Subcutaneous adipose tissue (tissue), 4 donors: ENCODE results near the gene WWOX. TPM values are rescaled to one million over a fixed set of nuclear protein-coding genes. Genes with fewer than 3 reads are reported as not detected.

Experiments
- total RNA-seq, 4 donors: library from RNA; depleted of rRNA; stranded (reverse); fragments of >200 nt; gene quantifications; one replicate each; pipeline ENCODE4 v1.1.0, GENCODE V29; 2016
- TF ChIP-seq, protein P1 (sequence below): fragments of 450-650 bp; IDR thresholded peaks from one replicate; pipeline ENCODE4 v1.5.1; 2016; ENCODE audit warnings: low read depth, mild to moderate bottlenecking, control low read depth, antibody characterized with exemption, moderate library complexity

Gene WWOX
- total RNA-seq, 4 donors from 2014 or later: 31.4 to 67.8 (median 46.0) TPM

DNA sequence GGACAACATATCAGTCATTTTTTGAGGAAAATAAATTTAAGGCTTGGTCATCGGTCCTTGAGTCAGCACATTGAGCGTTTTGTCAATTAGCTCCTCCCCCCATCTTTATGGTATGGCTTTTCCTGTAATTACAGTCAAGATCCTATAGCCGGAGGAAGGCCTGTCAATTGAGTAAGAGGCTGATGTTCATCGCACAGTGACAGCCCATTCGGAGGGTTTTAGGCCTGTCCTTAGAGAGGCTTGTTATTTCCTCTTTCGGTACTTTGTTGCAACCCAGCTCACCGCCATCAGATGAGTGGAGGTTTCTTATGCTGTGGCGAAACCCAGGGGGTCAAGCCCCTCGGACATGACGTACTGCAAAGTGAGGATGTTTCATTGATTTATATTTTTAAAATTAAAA is 395.2 kb downstream of the WWOX start:
- TF ChIP-seq, protein P1, sequence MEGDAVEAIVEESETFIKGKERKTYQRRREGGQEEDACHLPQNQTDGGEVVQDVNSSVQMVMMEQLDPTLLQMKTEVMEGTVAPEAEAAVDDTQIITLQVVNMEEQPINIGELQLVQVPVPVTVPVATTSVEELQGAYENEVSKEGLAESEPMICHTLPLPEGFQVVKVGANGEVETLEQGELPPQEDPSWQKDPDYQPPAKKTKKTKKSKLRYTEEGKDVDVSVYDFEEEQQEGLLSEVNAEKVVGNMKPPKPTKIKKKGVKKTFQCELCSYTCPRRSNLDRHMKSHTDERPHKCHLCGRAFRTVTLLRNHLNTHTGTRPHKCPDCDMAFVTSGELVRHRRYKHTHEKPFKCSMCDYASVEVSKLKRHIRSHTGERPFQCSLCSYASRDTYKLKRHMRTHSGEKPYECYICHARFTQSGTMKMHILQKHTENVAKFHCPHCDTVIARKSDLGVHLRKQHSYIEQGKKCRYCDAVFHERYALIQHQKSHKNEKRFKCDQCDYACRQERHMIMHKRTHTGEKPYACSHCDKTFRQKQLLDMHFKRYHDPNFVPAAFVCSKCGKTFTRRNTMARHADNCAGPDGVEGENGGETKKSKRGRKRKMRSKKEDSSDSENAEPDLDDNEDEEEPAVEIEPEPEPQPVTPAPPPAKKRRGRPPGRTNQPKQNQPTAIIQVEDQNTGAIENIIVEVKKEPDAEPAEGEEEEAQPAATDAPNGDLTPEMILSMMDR: no peak

- TF ChIP-seq, protein P1: no peak
Observed at GRCh38 chr16:78496189-78496588, 396.7 kb downstream of the WWOX start.

DNA sequence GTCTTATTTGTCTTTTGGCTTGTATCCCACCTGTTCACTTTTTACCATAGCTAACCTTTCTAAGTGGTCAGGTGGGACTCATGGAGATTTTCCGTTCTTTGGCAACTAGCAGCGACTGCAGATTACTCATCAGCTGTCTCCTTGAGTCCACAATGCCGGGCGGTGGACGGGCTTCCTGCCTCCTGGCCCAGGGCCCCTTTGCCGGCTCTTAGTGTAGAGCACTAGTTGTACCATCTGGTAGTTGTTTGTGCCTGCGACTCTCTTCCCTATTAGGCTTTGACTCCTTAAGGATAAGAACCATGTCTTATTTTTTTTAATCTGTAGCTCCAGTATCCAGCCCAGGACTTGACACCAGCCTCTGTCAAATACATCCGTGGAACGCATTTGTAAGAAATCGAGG is 399.9 kb downstream of the WWOX start:
- TF ChIP-seq, protein P1: no peak

- TF ChIP-seq, protein P1: no peak
Observed at GRCh38 chr16:78500659-78501270, 401.3 kb downstream of the WWOX start.

GRCh38 chr16:78501744-78502143 is 402.3 kb downstream of the WWOX start:
- TF ChIP-seq, protein P1: no peak

DNA sequence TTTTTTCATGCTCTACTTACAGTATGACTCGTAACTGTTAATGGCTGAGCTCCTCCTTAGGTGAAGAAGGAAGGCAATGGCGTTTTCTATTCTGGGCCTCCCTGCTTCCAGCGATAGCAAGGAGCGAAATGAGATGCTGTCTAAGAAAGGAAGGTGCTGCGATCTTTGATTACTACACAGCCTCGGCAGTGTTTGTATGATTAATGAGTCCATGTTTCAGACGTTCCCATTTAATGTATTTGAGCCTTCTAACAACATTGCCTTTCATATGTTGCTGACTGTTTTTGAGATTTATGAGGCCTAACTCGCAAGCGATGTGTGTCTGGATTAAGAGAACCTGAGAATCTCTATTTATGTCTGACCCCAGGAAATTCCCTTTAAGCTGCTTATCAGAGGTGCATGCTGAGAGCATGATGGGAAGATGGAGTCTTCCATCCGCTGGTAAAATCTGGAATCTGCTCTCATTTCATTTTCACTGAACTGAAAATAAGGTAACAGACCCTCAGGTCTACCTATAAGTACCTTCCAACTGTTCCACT is 403.4 kb downstream of the WWOX start:
- TF ChIP-seq, protein P1: no peak

GRCh38 chr16:78503602-78504001 is 404.1 kb downstream of the WWOX start:
- TF ChIP-seq, protein P1: no peak
